Type B pancreatic cell (in vitro differentiated cells): ENCODE data around the gene KATNAL2. TPM values are rescaled to one million over a fixed set of nuclear protein-coding genes. Genes with fewer than 3 reads are reported as not detected.

ENCODE experiments used
- DNase-seq: peaks from one replicate; pipeline ENCODE4 v3.0.0; 2021; ENCODE audit warnings: mixed read lengths; ENCODE audit not compliant: unreplicated experiment; ENCODE audit errors: extremely low spot score
- H3K27ac Mint-ChIP-seq: 2 replicates; pipeline ENCODE4 v1.8.0; 2021; ENCODE audit warnings: mild to moderate bottlenecking, mixed read lengths
- H3K27me3 Mint-ChIP-seq: 2 replicates; pipeline ENCODE4 v1.8.0; 2021; ENCODE audit warnings: mixed read lengths
- H3K36me3 Mint-ChIP-seq: 2 replicates; pipeline ENCODE4 v1.8.0; 2021; ENCODE audit warnings: mixed read lengths
- H3K4me1 Mint-ChIP-seq: one replicate; pipeline ENCODE4 v1.8.0; 2021; ENCODE audit warnings: mixed read lengths; ENCODE audit not compliant: unreplicated experiment
- H3K4me3 Mint-ChIP-seq: 2 replicates; pipeline ENCODE4 v1.8.0; 2021; ENCODE audit warnings: mild to moderate bottlenecking, mixed read lengths
- H3K9me3 Mint-ChIP-seq: 2 replicates; pipeline ENCODE4 v1.8.0; 2021; ENCODE audit warnings: mixed read lengths
- CTCF ChIP-seq: fragments of 200-600 bp; sonication (generic); conservative IDR thresholded peaks from 2 replicates; pipeline ENCODE4 v1.5.0; 2021; ENCODE audit warnings: antibody characterized with exemption, mild to moderate bottlenecking
- total RNA-seq: library from RNA; stranded (reverse); gene quantifications from 2 replicates; pipeline ENCODE4 v1.2.1, GENCODE V29; 2021; ENCODE audit warnings: low replicate concordance

The KATNAL2 gene
- total RNA-seq, 1 donor from 2014 or later, result 8.6 TPM

GRCh38 chr18:46939998-46940571 is 22.7 kb downstream of the KATNAL2 start:
- no peaks in the 10 kb centered on the region for H3K36me3 Mint-ChIP-seq
- no peak overlapping the region for H3K4me3 Mint-ChIP-seq
- peak overlapping the region; percentile 18 for H3K27ac Mint-ChIP-seq
- DNase-seq, result no peak
- H3K9me3 Mint-ChIP-seq, result no peaks in the 10 kb centered on the region
- H3K4me1 Mint-ChIP-seq, result no peaks in the 10 kb centered on the region
- peaks cover 8% of the 10 kb centered on the region for H3K27me3 Mint-ChIP-seq
- TF ChIP-seq CTCF, result no peak

- no peak for DNase-seq
- Mint-ChIP-seq H3K27me3 (peaks cover 10% of the 10 kb centered on the region), H3K4me3 (no peak overlapping the region), H3K27ac (no peak overlapping the region), H3K9me3 (no peaks in the 10 kb centered on the region), H3K4me1 (no peaks in the 10 kb centered on the region), H3K36me3 (no peaks in the 10 kb centered on the region)
- TF ChIP-seq CTCF, result no peak
Measured at GRCh38 chr18:46942646-46943045, 25.2 kb downstream of the KATNAL2 start.

GRCh38 chr18:46946656-46947282 is 29.4 kb downstream of the KATNAL2 start:
- H3K36me3 Mint-ChIP-seq, result no peaks in the 10 kb centered on the region
- no peaks in the 10 kb centered on the region for H3K9me3 Mint-ChIP-seq
- H3K4me1 Mint-ChIP-seq, result no peaks in the 10 kb centered on the region
- H3K27me3 Mint-ChIP-seq, result peaks cover 6% of the 10 kb centered on the region
- TF ChIP-seq CTCF, result no peak
- DNase-seq, result peak; percentile 83
- H3K27ac Mint-ChIP-seq, result no peak overlapping the region
- H3K4me3 Mint-ChIP-seq, result no peak overlapping the region

- no peak for DNase-seq
- Mint-ChIP-seq H3K27me3 (peaks cover 2% of the 10 kb centered on the region), H3K4me3 (no peak overlapping the region), H3K4me1 (no peaks in the 10 kb centered on the region), H3K36me3 (no peaks in the 10 kb centered on the region), H3K9me3 (no peaks in the 10 kb centered on the region), H3K27ac (no peak overlapping the region)
- peak; percentile 72 for TF ChIP-seq CTCF
Measured at GRCh38 chr18:46950064-46950656, 32.8 kb downstream of the KATNAL2 start.

- no peaks in the 10 kb centered on the region for H3K4me1 Mint-ChIP-seq
- no peak for TF ChIP-seq CTCF
Measured at GRCh38 chr18:46953195-46953594, 35.8 kb downstream of the KATNAL2 start.

More at GRCh38 chr18:46953195-46953594, 35.8 kb downstream of the KATNAL2 start:
- Mint-ChIP-seq H3K27ac (no peak overlapping the region), H3K27me3 (no peaks in the 10 kb centered on the region), H3K4me3 (no peak overlapping the region), H3K9me3 (no peaks in the 10 kb centered on the region), H3K36me3 (no peaks in the 10 kb centered on the region)
- DNase-seq, result no peak
